GM13977 (cell line): ENCODE data around the gene DTL.

Source experiments
- DNase-seq: peaks from one replicate; pipeline ENCODE4 v3.0.0; 2012; ENCODE audit warnings: low spot score
- CTCF ChIP-seq: IDR thresholded peaks from 2 replicates; pipeline ENCODE4 v1.5.1; 2012; ENCODE audit warnings: mild to moderate bottlenecking, control low read depth; ENCODE audit not compliant: insufficient read depth; ENCODE audit errors: extremely low read depth, missing control alignments
- in situ Hi-C: fragments of 300-500 bp; cut with MboI; formaldehyde crosslinking; loops from one replicate; pipeline ENCODE4 v1.12.0; 2022; ENCODE audit warnings: low sequenced_read_pairs, low pct_unique_long_range_greater_than_20kb, mixed read lengths, inconsistent platforms; ENCODE audit not compliant: unreplicated experiment

DTL gene

GRCh38 chr1:212098771-212099170, 63.2 kb downstream of the DTL start:
- no peak for TF ChIP-seq CTCF
- DNase-seq, result no peak
- in situ Hi-C loops, result no loop called here

GRCh38 chr1:212101251-212101650, 65.7 kb downstream of the DTL start:
- DNase-seq, result no peak
- in situ Hi-C loops, result no loop called here
- no peak for TF ChIP-seq CTCF

GRCh38 chr1:212101735-212102134, 66.2 kb downstream of the DTL start:
- no peak for TF ChIP-seq CTCF
- DNase-seq, result no peak
- in situ Hi-C loops, result no loop called here

GRCh38 chr1:212104586-212105325, 69.2 kb downstream of the DTL start:
- DNase-seq, result no peak
- no peak for TF ChIP-seq CTCF
- in situ Hi-C loops, result no loop called here

GRCh38 chr1:212106286-212106792, 70.8 kb downstream of the DTL start:
- in situ Hi-C loops, result no loop called here
- no peak for DNase-seq
- no peak for TF ChIP-seq CTCF

- TF ChIP-seq CTCF, result no peak
- in situ Hi-C loops, result no loop called here
- no peak for DNase-seq
These were observed 71.9 kb downstream of the DTL start for GRCh38 chr1:212107481-212107880.

- no peak for DNase-seq
- in situ Hi-C loops, result no loop called here
- TF ChIP-seq CTCF, result no peak
These were observed 72.6 kb downstream of the DTL start for GRCh38 chr1:212108187-212108586.
